ENCODE data around the gene UGT1A6.

The UGT1A6 gene

GRCh38 chr2:233772153-233772552, 79.5 kb downstream of the UGT1A6 start:
- no peak for DNase-seq

- DNase-seq, result no peak
These were observed 79.9 kb downstream of the UGT1A6 start for GRCh38 chr2:233772583-233772982.

- DNase-seq, result no peak
These were observed 81.2 kb downstream of the UGT1A6 start for GRCh38 chr2:233773854-233774253.

GRCh38 chr2:233775414-233775813, 82.7 kb downstream of the UGT1A6 start:
- DNase-seq, result no peak

DNA sequence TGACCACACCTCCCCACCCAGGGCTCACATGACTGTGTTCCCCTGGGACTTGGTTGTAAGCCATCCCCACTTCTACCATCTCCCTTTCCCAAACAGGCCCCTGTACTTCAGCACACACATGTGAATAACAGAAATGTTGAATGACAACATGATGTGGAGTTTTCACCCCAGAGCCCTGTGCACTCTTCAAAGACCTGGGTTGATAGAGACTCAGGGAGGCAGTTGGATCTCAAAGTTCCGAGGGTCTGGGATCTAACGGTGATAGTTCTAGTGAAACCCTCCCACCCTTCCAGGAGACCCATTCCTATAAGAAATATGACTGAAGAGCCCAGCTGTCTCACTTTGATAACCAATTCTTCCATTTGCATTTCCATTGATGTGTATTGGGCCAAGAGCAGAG, 85.3 kb downstream of the UGT1A6 start, which contains the start of gene MROH2A:
TSS of gene MROH2A (plus strand) at position 301 of the 400 bp plus-strand sequence. CDS start 1,029 bp downstream, outside the sequence.
- DNase-seq, result no peak

DNA sequence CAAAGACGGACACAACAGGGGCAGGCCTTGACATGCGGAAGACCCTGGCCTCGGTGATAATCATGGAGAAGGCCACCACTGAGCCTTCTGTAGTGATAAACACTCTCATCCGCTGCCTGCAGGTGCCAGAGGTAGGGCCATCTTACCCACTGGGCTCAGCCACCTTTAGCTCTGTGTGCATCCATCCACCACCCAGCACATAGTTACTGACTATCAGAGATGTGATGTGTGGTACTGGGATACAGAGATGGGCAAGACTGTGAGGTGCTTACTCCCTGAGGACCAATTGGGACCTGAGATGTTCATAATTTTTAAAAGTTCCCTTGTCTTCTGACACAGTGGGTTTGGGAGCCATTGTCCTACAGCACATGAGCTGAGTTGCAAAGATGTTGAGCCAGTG, 87.0 kb downstream of the UGT1A6 start:
- no peak for DNase-seq

GRCh38 chr2:233780771-233781170, 88.1 kb downstream of the UGT1A6 start:
- DNase-seq, result no peak

DNA sequence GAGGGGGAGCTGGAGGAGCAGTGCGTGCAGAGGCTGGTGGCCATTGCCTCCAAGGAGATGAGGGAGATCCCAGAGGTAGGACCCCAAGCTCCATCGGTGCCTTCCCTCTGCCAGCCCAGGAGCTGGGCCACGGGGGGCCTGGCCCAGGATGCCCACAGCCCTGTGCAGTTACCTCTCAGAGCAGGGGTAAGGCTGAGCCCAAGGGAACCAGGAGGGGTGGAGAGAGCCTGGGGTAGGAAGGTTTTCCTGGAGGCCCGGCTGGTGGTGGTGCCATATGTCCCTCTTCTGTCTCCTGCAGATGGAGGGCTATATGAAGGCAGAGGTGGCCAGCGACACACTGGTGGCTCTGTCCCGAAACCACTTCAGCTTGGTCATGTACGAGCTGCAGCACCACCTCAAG, 96.9 kb downstream of the UGT1A6 start:
- DNase-seq, result no peak

DNA sequence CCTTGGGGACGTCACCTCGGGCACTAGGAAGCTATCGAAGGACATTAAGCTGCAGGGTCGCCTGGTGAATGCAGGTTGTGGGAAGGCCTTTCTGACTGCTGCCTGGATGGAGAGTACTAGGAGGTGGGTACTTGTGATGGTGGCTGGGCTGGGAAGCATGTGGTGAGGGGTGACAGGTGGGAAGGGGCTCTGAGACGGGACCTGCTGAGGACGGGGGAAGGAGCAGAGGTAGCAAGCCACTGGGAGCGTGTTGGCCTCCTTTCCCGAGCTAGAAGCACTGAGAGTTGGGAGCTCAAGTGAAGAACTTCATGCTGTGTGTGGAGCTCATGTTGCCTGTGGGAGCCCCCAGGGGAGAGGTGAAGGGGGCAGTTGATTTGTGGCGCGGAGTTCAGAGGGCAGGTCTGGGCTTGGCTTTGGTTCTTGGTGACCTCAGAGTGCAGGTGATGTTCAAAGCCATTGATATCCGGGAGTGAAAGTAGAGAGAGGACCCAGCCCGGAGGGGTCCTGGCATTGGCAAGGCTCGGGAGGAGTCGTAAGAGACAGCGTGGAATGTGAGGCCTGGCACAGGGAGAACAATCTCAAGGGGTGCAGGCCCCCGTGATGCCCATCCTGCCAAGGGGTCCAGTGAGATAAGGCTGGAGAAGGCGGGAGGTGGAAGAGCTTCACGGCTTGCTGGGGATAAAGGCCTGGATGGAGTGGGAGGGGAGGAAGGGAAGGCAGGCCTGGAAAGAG, 98.6 kb downstream of the UGT1A6 start:
- no peak for DNase-seq

- DNase-seq, result no peak
These were observed 99.2 kb downstream of the UGT1A6 start for GRCh38 chr2:233791883-233792329.

DNA sequence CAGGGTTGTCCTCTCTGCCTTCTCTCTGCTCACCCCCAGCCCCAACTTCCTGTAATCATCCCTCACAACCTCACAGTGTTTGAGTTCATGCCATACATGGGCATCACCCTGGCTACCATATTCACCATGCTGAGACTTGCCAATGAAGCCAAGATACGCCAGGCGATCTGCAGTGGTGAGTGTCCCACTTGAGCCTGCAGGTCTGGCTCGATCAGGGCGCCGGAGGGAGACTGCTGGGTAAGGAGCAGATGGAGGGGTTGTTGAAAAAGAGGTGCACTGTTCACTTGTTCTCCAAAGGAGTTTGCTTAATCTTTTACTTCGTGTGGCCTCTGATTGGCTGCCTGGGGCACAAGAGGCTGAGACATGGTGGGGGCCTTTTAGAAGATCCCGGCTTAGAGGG, 100.0 kb downstream of the UGT1A6 start:
- DNase-seq, result no peak

DNA sequence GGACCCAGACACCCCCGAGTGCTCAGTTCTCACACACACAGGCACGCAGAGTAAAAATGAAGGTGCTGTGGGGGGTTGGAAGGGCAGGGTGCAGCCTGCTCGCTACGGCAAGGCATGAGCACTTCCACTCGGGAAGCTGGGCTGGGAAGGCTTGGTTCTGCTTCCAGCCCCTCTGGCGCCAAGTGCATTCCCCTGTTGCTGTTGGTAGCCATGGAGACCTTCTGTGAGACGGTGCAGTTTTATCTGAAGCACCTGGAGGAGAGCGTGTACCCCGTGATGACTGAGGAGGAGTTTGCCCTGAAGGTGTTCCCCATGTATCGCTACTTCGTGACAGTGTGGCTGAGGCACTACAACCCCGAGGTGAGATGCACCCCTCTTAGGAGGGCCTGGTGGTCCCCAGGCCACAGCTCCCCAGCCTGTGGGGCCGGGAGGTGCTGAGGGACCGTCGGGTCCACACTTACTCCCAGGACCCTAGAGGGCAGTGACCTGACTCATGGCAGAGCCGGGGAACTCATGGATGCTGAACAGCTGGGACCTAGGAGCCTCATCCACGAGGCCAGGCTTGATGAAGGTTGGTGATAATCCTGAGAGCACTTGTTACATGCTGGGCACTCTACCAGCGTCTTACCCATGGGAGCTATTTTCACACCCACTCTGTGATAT, 100.9 kb downstream of the UGT1A6 start:
- no peak for DNase-seq

DNA sequence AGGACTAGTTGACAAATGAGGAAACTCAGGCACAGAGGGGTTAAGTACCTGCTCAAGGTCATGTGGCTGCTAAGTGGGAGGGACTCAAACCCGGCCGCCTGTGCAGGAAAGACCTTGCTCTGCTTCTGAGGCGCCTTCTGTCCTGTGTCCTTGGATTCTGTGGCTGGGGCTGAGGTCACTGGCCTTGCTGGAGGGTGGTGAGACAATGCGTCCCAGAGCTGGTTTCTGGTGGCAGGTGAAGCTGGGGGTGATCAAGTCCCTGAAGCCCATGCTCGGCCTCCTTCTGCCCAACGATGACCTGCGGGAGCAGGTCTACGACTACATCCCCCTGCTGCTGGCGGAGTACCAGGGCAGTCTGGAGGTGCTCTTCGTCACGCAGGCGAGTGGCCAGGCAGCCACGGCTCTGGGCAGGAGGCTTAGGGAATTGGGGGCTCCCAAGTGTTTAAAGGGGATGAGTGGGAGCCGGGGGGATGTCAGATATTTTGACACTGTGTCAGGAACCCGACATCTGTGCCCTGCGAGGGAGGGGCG, 101.5 kb downstream of the UGT1A6 start:
- DNase-seq, result no peak

GRCh38 chr2:233795735-233796171, 103.1 kb downstream of the UGT1A6 start:
- DNase-seq, result peak in 1 of 2 experiments; percentile 5

GRCh38 chr2:233796254-233796653, 103.6 kb downstream of the UGT1A6 start:
- DNase-seq, result no peak

DNA sequence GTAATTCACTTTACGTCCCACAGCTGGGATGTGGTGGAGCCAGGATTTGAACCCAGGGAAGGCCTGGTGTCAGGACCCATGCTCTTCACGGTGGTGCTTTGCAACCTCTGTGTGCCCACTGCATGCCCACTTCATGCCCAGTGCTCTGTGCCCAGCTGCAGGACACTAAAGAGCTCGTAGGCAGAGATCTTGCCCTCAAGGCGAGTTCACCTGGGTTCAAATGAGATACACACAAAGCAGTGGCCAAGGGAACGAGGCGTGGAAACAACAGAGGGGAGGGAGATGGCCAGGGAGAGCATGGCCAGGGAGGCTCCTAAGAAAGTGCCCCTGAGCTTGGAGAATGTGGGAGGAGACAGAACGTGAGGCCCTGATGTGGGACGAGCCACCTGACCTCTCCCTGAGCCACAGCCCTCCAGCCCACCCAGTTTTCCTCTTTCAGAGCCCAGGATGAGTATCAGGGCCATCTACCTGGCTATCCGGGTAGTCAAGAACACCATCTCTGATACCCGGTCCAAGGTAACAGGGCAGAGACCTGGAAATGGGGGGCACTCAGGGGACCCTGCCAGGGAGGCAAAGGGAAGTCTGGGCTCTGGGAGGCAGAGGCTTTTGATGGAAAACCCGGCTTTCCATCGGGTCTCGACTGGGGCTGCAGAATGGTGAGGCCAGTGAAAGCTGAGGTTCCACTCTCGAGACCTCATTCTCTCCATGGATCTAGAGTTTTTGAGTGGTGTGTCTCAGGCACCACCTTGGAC, 105.8 kb downstream of the UGT1A6 start:
- DNase-seq, result peak; percentile 5 to 9

DNA sequence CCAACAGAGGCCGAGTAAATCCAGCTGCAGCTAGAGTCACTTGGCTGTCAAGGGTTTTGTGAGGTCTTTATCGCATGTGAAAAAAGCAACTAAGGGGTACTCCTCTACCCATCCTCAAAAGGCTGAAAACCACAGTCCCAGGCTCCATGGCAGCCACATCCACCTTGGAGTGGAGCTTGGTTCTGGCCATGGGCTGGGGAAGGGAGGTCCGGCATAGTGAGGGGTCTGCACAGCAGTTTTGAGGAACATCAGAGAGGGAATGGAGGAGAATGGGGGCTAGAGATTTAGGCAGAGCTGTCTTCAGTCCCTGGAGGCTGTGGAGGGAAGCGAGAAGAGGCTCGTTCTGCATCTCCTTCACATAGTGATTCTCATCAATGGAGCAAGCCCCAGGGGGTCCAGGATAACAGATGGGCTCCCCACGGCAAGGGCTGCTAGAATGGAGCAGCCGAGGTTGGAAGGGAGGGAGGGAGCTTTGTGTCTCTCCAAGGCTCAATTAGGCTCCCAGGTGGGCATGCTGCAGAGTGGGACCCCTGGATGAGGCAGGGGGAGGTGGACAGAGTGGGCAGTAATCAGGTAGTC, 106.5 kb downstream of the UGT1A6 start:
- peak; percentile 5 to 10 for DNase-seq

DNA sequence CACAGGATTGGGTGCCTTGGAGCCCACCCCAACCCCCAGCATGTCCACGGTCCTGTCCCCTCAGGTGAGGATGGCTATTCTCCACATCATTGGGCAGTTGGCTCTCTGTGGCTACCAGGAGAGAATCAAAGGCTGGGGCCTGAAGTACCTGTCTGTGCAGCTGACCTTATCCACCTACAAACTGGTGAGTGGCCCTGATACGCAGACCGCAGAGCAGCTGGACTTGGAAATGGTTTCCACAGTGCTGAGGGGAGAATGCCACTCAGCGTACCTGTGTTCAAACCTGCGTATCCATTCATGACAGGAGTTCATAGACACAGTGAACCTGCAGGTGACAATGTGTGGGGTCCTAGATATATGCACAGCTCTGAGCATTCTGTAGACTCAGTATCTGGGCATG, 107.0 kb downstream of the UGT1A6 start:
- DNase-seq, result no peak

DNA sequence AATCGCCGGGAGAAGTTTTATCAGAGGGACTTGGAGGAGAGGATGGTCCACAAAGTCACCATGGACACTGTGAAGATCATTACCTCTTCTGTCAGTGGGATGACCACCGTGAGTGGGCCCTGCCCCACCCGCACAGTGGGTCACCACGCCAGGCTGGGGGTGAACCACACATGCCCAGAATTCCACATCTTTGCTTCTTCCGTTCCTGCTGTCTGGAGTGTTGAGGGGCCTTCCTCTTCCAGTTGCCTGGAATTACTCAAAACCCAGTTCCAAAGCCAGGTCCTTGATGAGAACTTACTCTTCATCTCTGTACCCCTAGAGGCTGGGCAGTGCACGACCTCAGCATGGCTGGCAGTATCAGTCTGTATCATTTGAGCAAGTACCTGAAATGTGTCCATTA, 107.5 kb downstream of the UGT1A6 start:
- DNase-seq, result peak; percentile 7

- DNase-seq, result peak; percentile 17 to 32
These were observed 108.9 kb downstream of the UGT1A6 start for GRCh38 chr2:233801357-233802131.

DNA sequence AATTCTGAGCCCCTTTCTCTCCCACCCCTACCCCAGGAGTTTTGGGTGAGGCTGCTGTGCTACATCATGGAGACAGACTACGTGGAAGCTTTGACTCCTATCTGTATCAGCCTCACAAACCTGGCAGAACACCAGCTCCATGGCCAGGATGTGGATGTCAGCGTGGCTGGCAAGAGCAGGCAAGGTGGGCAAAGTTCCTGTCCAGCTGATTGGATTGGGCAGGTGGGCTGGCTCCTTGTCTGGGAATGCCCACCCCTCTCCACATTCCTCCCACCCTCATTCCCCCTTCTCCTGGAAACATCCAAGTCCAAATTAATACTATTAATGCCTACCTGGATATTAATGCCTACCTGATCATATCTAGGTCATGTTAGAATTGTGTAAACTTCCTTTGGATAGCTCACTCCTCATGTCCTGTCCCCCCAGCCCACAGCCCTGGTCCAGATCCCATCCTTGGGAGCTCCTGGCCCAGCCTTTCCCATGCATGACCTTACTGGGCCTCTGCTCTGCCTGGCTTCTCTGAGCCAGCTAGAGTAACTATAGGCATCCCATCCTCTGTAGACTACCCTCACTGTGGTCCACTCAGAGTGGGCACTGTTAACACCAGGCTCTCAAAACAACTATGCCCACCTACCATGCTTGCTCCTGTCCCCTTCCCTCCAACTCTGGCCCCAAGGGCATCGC, 109.6 kb downstream of the UGT1A6 start:
- peak in 1 of 2 experiments; percentile 2 for DNase-seq

All from activated T-cell treated with anti-CD3 and anti-CD28 coated beads, Interleukin-2, amount 50 U/mL, for 48 hours (primary cell).